OCI-LY3 (cell line): ENCODE results near the gene CASP7.

Source experiments
- EZH2phosphoT487 ChIP-seq: fragments of 200-600 bp; shearing (Covaris generic); IDR thresholded peaks from 2 replicates; pipeline ENCODE4 v1.6.1; 2018; ENCODE audit warnings: antibody characterized with exemption, mixed run types, low read depth
- TF ChIP-seq, protein P1 (sequence below): fragments of 200-600, 300-600 bp; sonication (generic); IDR thresholded peaks from 2 replicates; pipeline ENCODE4 v1.5.1; 2014; ENCODE audit warnings: antibody characterized with exemption, low read length, low read depth

DNA sequence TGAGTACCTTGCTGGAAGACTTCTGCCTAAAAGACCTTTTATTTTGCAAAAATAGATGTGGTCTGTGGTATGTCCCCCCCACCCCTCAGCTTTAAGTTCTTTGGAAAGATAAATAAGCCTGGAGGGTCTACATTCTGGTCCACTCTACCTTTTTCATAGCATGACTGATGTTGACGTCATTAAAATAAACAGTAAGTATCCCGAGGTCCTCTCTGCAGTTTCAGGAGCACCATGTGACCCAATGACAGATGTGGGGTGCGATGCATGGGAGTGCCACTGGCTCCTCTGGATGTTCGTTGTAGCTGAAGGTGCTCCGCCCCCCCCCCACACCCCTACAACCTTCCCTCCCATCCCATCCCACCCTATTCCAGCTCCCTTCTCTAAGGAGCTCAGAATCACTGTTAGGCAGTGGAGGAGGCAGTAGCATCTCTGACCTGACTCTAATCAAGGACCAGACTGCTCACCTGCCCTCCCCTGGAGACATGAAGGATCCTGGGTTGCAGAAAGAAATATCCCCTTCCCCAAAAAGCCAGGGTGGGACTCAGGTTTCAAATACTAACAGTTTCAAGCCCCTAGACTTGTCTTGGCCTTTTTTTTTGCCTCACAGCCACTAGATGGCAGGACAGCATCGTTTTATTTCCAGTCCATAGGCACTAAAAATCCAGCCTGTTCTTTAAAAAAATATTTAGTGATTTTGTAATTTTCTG, 25.1 kb downstream of the CASP7 start:
- TF ChIP-seq, protein P1, sequence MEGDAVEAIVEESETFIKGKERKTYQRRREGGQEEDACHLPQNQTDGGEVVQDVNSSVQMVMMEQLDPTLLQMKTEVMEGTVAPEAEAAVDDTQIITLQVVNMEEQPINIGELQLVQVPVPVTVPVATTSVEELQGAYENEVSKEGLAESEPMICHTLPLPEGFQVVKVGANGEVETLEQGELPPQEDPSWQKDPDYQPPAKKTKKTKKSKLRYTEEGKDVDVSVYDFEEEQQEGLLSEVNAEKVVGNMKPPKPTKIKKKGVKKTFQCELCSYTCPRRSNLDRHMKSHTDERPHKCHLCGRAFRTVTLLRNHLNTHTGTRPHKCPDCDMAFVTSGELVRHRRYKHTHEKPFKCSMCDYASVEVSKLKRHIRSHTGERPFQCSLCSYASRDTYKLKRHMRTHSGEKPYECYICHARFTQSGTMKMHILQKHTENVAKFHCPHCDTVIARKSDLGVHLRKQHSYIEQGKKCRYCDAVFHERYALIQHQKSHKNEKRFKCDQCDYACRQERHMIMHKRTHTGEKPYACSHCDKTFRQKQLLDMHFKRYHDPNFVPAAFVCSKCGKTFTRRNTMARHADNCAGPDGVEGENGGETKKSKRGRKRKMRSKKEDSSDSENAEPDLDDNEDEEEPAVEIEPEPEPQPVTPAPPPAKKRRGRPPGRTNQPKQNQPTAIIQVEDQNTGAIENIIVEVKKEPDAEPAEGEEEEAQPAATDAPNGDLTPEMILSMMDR, result peak; percentile 60
- no peak for TF ChIP-seq EZH2phosphoT487
